Dedifferentiated amniotic fluid mesenchymal stem cell (primary cell): ENCODE results near the gene LDLRAD3.
"Not testable (repeated sequence)": the region's sequence is repeated elsewhere in the genome, so short reads cannot be mapped to it uniquely, and the experiment has no call there.

Source experiments
- DNase-seq: peaks from one replicate; pipeline ENCODE4 v3.0.0-alpha.2; 2016; ENCODE audit errors: extremely low spot score

The LDLRAD3 gene

GRCh38 chr11:36016709-36017108 lies 72.8 kb downstream of the LDLRAD3 start:
- DNase-seq, result no peak

- no peak for DNase-seq
Measured at GRCh38 chr11:36019005-36019596, 75.2 kb downstream of the LDLRAD3 start.

- DNase-seq, result no peak
Measured at GRCh38 chr11:36019722-36020121, 75.9 kb downstream of the LDLRAD3 start.

GRCh38 chr11:36022882-36023281 lies 79.0 kb downstream of the LDLRAD3 start:
- no peak for DNase-seq

GRCh38 chr11:36023922-36024321 lies 80.1 kb downstream of the LDLRAD3 start:
- peak; percentile 47 for DNase-seq

GRCh38 chr11:36024716-36025115 lies 80.9 kb downstream of the LDLRAD3 start:
- DNase-seq, result no peak

- no peak for DNase-seq
Measured at GRCh38 chr11:36026315-36026968, 82.6 kb downstream of the LDLRAD3 start.

- no peak for DNase-seq
Measured at GRCh38 chr11:36027731-36028130, 83.9 kb downstream of the LDLRAD3 start.

- no peak for DNase-seq
Measured at GRCh38 chr11:36029616-36030015, 85.8 kb downstream of the LDLRAD3 start.

- DNase-seq, result peak; percentile 56
Measured at GRCh38 chr11:36030731-36031281, 86.9 kb downstream of the LDLRAD3 start.

- DNase-seq, result no peak
Measured at GRCh38 chr11:36033082-36033751, 89.4 kb downstream of the LDLRAD3 start.

GRCh38 chr11:36033936-36034335 lies 90.1 kb downstream of the LDLRAD3 start:
- DNase-seq, result no peak

- DNase-seq, result peak; percentile 80
Measured at GRCh38 chr11:36034551-36035331, 90.9 kb downstream of the LDLRAD3 start.

- no peak for DNase-seq
Measured at GRCh38 chr11:36035454-36035853, 91.6 kb downstream of the LDLRAD3 start.

- DNase-seq, result no peak
Measured at GRCh38 chr11:36035999-36036398, 92.1 kb downstream of the LDLRAD3 start.

- DNase-seq, result no peak
Measured at GRCh38 chr11:36037031-36037430, 93.2 kb downstream of the LDLRAD3 start.

- DNase-seq, result no peak
Measured at GRCh38 chr11:36038541-36038940, 94.7 kb downstream of the LDLRAD3 start.

GRCh38 chr11:36039471-36039870 lies 95.6 kb downstream of the LDLRAD3 start:
- DNase-seq, result no peak

GRCh38 chr11:36041988-36042611 lies 98.2 kb downstream of the LDLRAD3 start:
- DNase-seq, result no peak

GRCh38 chr11:36044636-36045035 lies 100.8 kb downstream of the LDLRAD3 start:
- no peak for DNase-seq

GRCh38 chr11:36045945-36046344 lies 102.1 kb downstream of the LDLRAD3 start:
- not testable (repeated sequence) for DNase-seq

- no peak for DNase-seq
Measured at GRCh38 chr11:36046932-36047331, 103.1 kb downstream of the LDLRAD3 start.
